HG03354 (cell line): ENCODE results near the gene CYSRT1.
A peak's percentile ranks its signal among the peaks of the same experiment; 100 is the strongest.

Experiments
- ATAC-seq: cut with Tn5 transposase; IDR thresholded peaks from one replicate; pipeline ENCODE4 v1.9.1; 2021; ENCODE audit warnings: mild to moderate bottlenecking; ENCODE audit not compliant: unreplicated experiment, poor library complexity, severe bottlenecking

The CYSRT1 gene

DNA sequence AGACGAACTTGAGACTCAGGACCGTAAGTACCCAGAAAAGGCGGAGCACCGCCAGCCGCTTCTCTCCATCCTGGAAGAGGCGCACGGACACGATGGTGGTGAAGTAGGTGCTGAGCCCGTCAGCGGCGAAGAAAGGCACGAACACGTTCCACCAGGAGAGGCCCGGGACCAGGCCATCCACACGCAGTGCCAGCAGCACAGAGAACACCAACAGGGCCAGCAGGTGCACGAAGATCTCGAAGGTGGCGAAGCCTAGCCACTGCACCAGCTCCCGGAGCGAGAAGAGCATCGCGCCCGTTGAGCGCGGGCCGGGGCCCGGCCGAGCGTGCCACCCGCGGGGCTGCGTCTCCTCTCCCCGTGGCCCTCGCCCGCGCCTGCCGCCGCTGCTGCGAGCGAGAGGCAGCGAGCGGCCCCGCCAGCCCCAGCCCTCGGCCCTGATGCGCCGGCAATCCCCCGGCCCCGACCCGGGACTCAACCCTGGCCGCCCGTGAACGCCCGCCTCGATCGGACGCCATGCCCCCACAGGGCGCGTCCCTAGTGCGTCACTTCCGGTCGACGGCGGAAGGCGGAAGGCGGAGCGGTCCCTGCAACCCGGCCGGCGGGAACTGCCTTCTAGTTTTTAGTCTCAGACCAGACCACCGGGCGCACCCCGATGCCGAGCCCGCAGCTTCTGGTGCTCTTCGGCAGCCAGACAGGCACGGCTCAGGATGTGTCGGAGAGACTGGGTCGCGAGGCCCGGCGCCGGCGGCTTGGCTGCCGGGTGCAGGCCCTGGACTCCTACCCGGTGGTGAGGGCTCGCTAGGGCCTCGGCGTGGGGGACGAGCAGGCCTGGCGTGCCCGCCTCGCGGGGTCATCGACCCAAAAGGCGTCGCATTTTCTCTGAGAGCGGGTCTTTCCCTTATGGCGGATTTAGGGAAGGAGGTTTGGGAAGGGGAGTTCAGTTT is 19.6 kb upstream of the CYSRT1 start, which contains the start of the genes NDOR1 and TMEM203:
NDOR1 (plus strand) TSS at position 575 of the 944 bp plus-strand sequence; CDS start at position 653, 78 bp downstream.
TMEM203 (minus strand) TSS at position 523 of the 944 bp plus-strand sequence; CDS start at position 289, 234 bp downstream.
- ATAC-seq: peak; percentile 54

DNA sequence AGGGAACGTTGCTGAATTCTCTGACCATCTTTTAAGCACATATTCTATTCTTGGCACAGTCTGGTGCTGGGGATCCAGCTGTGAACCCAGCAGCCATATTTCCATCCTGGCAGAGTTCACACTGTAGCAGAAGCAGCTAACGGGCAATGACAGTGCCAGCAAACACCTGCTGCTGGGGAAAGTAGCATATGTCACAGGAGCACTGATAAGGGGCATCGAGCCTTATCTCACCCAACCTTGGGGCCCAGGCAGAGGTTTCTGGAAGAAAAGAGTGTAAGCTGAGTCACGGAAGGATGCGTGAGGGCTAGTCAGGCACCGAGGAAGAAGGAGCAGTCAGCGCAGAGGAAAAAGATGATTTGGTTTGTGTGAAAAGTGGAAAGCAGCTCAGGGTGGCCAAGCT is 18.4 kb upstream of the CYSRT1 start:
- ATAC-seq: no peak

DNA sequence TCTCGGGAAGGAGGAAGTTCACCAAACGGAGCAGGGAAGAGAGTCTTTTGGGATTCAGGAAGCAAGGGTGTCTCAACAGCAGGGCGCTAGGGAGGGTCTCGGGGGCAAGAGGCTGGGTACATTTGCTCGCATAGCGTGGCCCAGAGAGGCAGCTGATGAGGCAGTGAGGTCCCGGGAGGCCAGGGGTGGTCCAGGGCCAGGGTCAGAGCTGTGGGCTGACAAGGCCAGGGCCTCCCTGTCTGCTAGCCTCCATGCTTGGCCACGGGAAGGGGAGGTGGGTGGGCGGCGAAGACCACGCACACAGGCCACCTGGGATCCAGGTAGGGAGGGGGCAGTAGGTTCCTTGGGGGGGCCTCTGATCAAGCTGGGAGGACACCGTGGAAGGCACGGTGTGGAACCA is 13.4 kb upstream of the CYSRT1 start:
- ATAC-seq: no peak

DNA sequence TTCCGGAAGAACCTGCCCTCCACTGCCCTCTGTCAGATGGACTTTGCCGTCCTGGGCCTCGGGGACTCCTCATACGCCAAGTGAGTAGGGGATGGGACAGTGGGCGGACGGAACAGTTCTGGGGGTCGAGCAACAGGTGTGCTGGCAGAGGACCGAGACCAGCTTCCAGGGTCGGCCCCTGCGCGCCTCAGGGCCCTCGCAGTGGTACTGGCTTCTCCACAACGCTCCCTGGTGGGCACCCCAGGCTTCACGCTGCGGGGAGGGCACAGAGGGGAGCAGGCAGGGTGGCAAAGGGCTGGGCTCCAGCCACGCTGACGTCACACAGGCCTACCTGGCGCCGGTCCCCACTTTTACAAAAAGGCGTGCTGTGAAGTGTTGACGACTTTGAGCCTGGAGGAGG is 12.5 kb upstream of the CYSRT1 start:
- no peak for ATAC-seq

DNA sequence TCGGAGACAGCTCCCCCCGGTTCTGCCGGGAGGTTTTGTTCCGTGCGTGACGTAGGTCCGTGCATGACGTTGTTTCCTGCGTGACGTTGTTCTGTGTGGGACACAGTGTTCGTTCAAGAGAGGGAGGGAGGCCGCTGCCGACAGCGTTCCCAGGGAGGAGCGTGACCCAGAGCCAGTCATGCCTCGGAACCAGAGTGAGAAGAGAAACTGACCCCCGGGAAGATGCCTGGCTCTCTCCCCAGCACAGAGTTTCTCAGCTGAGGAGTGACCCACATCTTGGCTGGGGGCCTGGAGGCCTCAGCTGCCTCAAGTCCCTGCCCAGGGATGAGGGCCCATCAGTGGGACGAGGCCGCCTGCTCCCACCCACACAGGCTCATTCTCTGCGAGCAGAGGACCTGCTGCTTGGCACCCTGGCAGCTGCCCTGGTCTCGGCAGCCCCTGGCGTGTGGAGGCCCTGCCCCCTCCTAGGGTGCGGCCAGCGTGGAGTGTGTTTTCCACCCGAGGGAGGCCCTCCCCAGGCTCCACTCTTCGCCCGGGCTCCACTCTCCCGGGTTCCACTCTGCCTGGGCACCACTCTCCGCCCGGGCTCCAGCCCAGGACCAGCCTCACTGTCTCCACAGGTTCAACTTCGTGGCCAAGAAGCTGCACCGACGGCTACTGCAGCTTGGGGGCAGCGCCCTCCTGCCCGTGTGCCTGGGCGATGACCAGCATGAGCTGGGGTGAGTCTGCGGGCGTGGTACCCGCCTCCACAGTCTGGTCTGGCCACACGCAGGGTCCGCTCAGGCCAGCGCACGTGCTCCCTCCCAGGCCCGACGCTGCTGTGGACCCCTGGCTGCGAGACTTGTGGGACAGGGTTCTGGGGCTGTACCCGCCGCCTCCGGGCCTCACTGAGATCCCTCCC is 11.6 kb upstream of the CYSRT1 start:
- ATAC-seq: no peak

DNA sequence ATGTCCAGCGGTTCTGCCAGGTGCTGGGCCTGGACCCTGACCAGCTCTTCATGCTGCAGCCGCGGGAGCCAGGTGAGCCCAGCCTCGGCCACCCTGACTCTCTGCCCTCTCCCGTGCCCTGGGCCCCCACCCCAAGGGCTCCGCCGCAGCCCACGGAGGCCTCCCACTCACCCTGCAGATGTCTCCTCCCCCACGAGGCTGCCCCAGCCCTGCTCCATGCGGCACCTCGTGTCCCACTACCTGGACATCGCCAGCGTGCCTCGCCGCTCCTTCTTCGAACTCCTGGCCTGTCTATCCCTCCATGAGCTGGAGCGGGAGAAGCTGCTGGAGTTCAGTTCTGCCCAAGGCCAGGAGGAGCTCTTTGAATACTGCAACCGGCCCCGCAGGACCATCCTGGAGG is 10.4 kb upstream of the CYSRT1 start:
- ATAC-seq: no peak

DNA sequence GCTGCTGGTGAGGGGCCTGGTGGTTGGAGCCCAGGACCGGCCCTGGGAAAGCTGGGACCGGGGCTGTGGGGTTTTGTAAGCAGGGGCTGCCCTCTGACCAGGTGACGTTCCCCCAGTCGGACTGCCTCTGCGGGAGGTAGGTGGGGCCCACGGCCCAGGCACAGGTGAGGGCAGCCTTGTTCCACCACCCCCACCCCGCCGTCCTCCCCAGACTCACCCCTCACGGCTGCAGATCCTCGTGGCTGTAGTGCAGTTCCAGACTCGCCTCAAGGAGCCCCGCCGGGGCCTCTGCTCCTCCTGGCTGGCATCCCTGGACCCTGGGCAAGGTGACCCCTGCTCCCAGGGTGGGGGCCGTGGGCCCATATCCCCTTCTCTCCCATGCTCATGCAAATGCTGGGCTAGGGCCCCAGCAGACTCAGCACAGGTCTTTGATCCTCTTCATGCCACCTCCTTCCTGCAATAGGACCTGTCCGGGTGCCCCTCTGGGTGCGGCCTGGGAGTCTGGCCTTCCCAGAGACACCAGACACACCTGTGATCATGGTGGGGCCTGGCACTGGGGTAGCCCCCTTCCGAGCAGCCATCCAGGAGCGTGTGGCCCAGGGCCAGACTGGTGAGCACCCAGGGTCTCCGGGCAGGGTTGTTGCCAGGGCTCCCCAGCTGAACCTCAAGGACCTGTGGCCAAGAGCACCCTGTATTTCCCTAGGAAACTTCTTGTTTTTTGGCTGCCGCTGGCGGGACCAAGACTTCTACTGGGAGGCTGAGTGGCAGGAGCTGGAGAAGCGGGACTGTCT is 9.6 kb upstream of the CYSRT1 start:
- ATAC-seq: no peak

DNA sequence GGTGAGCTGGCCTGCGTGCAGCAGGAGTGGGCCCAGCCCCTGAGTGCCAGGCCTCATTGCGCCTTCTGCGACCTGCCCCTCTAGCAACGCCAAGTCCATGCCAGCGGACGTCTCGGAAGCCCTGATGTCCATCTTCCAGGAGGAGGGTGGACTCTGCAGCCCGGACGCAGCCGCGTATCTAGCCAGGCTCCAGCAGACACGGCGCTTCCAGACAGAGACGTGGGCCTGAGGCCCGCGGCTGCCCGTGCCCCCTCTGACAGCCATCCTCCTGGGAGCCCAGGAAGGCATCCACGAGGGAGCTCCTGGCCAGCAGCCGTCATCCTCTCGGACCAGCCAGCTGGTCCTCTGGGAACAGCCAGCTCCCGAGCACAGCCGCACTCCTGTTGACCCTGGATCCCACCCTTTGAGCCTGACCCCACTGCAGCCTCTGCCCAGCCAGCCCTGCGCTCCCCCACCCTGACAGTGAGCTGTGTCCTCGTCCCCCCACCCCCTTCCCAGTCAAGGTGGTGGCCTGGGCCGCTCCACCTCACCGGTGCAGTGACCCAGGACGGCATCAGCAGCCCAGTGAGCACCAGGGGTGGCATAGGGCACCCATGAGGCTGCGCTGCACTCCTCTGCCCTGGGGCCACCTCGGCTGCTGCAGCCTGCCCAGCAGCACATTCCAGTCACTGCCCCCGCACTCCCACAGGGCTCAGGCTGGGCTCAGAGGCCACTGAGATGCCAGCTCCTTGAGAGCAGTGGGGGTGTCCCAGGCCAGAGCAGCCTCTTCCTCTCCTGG is 8.6 kb upstream of the CYSRT1 start:
- no peak for ATAC-seq

DNA sequence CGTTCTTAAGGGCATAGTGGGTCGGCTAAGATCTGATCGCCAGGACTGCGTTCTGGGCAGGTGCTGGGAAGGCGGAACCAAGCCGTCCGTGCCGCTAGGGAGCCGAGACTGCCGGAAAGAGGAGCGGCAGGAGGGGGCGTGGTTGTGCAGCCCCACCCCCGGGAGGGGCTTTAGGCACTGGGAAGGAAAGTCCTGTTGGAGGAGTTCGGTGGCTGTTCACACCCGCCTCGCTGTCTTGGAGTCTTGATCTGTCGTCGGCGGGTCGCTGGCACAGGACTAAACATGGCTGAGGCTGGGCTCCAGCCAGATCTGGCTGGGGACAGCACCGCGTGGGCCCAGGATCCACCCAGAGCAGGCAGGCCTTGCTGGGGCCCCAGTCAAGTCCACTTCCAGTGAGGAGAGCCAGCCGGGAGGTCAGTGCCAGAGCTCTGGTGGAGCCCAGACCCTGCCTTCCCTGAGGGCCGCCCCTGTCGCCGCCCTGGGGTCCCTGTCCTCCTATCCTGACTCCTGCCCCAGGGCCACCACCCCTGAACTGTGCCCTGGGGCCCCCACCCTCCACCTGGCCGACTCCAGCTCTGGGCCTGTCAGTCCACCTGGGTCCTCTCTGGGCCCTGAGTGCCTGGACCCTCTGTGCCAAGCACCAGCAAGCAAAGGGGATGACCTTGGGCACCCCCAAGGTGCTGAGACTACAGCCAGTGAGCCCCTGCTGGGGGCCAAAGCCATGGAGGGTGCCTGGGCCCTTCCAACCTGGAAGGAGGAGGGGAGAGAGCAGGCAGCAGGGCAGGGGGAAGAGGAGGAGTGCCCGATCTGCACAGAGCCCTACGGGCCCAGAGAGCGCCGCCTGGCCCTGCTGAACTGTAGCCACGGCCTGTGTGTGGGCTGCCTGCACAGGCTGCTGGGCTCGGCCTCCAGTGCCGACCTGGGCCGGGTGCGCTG is 7.4 kb upstream of the CYSRT1 start:
- ATAC-seq: no peak

DNA sequence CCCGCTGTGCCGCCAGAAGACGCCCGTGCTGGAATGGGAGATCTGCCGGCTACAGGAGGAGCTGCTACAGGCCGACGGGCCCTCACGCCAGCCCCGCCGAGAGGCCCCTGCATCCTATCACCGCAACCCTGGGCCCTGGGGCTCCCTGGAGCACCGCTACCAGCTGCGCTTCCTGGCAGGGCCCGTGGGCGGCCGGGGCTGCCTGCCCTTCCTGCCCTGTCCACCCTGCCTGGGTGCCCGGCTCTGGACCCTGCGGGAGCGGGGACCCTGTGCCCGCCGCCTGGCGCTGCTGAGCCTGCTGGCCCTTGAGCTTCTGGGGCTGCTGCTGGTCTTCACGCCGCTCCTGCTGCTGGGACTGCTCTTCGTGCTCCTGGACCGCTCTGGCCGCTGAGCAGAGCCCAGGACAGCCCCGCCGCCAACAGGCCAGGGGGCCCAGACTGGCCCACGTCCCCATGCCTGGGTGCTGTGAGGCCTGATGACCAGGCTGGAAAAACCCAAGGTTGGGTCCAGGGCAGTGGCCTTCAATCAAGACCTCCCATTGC is 6.7 kb upstream of the CYSRT1 start:
- no peak for ATAC-seq

DNA sequence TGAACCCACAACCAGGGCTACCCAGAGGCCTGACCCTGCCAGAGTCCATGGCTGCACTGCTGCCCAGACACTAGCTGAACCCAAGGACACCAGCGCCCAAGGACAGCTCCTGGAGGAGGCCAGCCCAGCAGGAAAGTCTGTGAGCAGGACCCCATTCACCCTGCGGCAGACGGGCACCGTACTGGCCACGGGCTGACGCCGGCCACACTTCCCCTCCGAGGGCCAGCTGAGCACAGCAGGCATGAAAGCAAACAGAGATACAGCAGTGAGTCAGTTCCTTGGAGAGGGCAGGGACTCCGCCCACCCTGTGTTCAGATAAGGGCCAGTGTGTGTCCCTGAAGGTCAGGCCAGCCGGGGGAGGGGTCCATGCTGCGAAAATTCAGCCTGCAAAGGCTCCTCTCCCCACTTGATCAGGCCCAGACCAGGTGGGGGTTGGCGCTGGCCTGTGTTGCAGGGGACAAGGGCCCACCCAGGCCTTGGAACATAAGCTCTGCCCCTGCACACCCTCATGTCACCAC is 6.2 kb upstream of the CYSRT1 start:
- no peak for ATAC-seq

DNA sequence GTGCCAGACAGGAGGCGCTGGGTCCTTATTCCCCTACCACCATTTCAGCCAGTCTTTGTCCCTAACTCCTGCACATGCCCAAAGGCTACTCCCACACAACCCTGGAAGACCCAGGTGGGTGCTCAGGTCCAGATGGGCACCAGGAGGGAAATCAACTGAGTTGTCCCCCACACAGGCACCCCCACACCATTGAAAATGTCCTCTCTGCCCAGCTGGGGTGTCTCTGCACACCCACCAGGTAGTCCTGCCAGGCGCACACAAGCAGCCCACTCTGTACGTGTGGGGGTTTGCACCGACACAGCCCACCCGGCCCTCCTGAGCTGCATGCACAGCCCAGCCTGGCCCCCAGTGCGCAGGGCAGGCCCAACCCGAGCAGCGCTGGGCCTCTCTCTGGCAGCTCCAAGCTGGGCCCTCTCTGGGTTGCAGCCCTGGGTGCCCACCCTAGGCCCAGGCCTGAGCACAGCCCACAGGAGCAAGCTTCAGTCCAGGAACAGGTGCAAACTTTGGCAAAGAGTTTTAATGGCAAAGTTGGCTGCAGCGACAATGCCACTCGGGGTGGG is 5.1 kb upstream of the CYSRT1 start:
- no peak for ATAC-seq

DNA sequence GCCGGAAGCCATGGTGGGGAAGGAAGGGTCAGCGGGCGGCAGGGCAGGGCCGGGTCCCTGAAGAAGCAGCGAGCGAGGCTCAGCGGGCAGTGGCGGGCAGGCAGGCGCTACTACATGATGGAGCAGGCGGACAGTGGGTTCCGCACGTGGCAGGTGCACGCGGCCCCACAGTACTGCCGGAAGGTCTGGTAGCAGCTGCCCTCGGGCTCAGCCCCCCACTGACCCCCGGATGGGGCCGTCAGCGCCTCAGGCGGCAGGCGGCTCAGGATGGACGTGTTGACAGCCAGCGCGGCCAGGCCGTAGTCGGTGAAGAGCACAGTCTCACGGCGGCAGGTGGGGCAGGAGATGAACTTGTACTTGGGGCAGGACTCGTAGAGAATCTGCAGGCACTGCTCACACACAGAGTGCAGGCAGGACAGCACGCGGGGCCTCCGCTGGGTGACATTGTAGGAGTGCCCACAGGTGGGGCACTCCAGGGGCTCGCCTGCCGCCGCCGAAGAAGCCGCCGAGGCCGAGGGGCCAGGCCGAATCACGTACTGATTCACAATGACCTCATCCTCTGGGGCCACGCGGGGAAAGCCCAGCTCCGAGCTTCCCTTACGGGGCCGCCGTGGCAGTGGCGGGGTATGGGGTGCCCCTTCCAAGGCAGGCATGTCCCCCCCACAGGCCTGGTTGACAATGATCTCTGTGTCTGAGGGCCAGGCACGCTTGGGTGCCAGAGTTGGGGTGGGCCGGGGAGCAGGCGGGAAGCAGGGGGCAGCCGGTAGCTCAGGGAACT is 4.5 kb upstream of the CYSRT1 start:
- ATAC-seq: no peak

DNA sequence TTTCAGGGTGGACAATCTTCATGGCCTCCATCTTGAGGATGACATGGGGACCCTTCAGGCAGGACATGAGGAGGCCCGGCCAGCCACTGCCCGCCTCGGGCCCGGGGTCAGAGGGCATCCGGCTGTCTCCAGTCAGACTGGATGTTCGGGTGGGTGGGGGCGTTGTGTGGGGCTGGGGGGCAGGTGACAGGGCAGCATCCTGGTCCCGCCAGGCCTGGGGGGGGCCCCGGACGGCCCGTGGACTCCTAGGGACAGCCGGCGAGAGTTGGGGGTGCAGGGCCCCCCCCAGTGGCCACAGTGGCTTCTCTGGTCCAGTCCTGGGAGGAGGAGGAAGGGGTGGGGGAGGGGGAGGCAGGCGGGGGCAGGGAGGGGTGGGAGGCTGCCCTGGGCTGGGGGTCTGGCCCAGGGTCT is 3.9 kb upstream of the CYSRT1 start:
- ATAC-seq: no peak

DNA sequence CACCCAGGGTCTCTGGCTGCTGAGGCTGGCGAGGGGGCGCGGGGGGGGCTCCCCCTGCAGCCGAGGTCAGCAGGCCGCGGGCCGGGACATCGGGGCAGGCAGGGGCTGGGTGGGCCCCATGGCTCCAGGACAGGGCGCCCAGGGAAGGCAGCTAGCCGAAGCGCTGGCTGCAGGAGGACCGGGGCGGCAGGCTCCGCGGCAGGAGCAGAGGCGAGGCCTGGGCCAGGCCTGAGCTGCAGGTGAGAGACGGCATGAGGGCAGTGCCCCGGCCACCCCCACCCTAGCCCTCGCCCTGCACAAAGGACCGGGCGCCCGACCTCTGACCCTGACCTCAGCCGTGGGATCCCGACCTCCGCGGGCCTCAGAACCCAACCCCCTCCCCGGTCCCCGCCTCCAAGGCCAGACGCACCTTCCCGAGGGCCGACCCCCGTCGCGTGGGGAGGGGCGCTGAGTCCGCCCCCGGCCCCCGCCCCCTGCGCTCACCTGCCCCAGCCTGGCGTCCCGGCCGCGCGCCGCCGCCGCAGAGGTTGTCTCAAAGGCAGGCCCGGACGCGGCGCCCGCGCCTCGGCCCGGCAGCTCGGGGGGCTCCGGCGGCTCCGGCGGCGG is 3.4 kb upstream of the CYSRT1 start:
- no peak for ATAC-seq
